ENCODE data around the gene VPS4B.
"Not testable (repeated sequence)": the region's sequence is repeated elsewhere in the genome, so short reads cannot be mapped to it uniquely, and the experiment has no call there.

The VPS4B gene

GRCh38 chr18:63366213-63367052, 55.8 kb downstream of the VPS4B start:
- no peak for DNase-seq

- no peak for DNase-seq
These were observed 56.4 kb downstream of the VPS4B start for GRCh38 chr18:63365876-63366212.

- no peak for DNase-seq
These were observed 58.3 kb downstream of the VPS4B start for GRCh38 chr18:63363951-63364350.

- DNase-seq: not testable (repeated sequence)
These were observed 58.9 kb downstream of the VPS4B start for GRCh38 chr18:63363420-63363819.

GRCh38 chr18:63356272-63356896, 65.9 kb downstream of the VPS4B start:
- DNase-seq: no peak

- DNase-seq: no peak
These were observed 72.0 kb downstream of the VPS4B start for GRCh38 chr18:63350230-63350629.

- no peak for DNase-seq
These were observed 73.7 kb downstream of the VPS4B start for GRCh38 chr18:63348508-63349136.

GRCh38 chr18:63346480-63347183, 75.6 kb downstream of the VPS4B start:
- DNase-seq: no peak

GRCh38 chr18:63346031-63346430, 76.2 kb downstream of the VPS4B start:
- DNase-seq: no peak

GRCh38 chr18:63344918-63345317, 77.4 kb downstream of the VPS4B start:
- DNase-seq: no peak

GRCh38 chr18:63344263-63344662, 78.0 kb downstream of the VPS4B start:
- no peak for DNase-seq

- no peak for DNase-seq
These were observed 80.1 kb downstream of the VPS4B start for GRCh38 chr18:63342206-63342605.

GRCh38 chr18:63339920-63340484, 82.3 kb downstream of the VPS4B start:
- no peak for DNase-seq

Measured in NCI-H2081 treated with DMSO at 0.1 percent for 48 hours (cell line).